Left colon (tissue), 2 donors: Measurements from ENCODE around the gene SLC41A2. TPM values are rescaled to one million over a fixed set of nuclear protein-coding genes. Genes with fewer than 3 reads are reported as not detected.
A peak's percentile ranks its signal among the peaks of the same experiment; 100 is the strongest.

Experiments
- ATAC-seq: fragments of 200-7000 bp; cut with Tn5 transposase; one replicate; pipeline ENCODE4 v1.9.1; 2020; ENCODE audit warnings: mild to moderate bottlenecking, moderate library complexity
- DNase-seq, 2 donors: peaks; one replicate each; pipeline ENCODE4 v3.0.0-alpha.2; 2020
- intact Hi-C, 2 donors: fragments of 100-400 bp; cut with DNase I in 1 of 2; cut with micrococcal nuclease in 1 of 2; formaldehyde crosslinking; loops; one replicate each; pipeline versions ENCODE4 v1.11.2 to v1.14.0; 2022; cut with DNase I, micrococcal nuclease
- total RNA-seq, 2 donors: library from RNA; stranded (reverse); fragmentation: NEBNext Ultra II Directional; extraction: Animal tissue kit (Norgen Biotek cat#: 25700); gene quantifications; one replicate each; pipeline ENCODE4 v1.2.1, GENCODE V29; 2021
- donor health status: DM: no; HTN: no; CAD: no.
- donor health status: DM: yes; HTN: yes; CAD: no.

The SLC41A2 gene
- total RNA-seq, 2 donors from 2014 or later, result 91.5 to 99.9 TPM

DNA sequence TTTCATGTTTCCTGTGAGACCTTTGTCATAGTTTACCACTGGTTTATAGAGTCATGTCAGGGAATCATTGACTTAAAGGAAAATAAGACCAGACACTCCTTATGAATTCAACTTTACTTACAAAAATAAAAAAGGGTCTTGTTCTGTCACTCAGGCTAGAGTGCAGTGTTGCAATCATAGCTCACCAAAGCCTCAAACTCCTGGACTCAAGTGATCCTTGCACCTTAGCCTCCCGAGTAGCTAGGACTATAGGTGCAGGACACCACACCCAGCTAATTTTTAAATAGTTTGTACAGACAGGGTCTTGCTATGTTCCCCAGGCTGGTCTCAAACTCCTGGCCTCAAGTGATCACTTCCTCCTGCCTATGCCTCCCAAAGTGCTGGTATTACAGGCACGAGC, 19.0 kb downstream of the SLC41A2 start:
- no peak for DNase-seq
- intact Hi-C loops, result no loop called here
- ATAC-seq, result peak; percentile 84

DNA sequence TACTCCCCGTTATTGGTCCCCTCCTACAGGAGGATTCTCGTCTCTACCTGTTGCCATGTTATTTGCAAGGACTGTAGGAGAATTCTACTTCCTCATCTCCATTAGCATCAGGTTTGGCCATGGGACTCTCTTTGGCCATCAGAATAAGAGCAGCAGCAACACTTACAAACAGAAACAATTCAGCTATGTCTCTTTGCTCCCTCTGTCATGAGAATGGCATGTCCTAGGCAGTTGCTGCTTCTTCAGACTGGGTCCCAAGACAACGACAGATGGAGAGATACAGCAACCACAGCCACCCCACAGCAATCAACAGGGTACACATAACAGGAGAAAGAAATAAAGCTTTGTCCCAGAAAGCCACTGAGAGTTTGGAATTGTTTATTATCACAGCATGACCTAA, 19.7 kb downstream of the SLC41A2 start:
- no peak for DNase-seq
- peak; percentile 43 for ATAC-seq
- intact Hi-C loops, result no loop called here

DNA sequence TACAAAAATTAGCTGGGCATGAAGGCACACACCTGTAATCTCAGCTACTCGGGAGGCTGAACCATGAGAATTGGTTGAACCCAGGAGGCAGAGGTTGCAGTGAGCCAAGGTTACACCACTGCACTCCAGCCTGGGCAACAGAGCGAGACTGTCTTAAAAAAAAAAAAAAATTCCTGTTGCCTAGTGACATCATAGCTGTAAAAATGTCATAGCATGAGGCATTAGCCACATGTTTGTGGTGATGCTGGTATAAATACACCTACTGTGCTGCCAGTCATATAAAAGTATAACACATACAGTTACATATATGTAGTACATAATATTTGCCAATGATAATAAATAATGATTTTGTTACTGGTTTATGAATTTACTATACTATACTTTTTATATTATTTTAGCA, 22.2 kb downstream of the SLC41A2 start:
- intact Hi-C loops, result no loop called here
- DNase-seq (no peak), ATAC-seq (no peak)

GRCh38 chr12:104933778-104934177, 24.3 kb downstream of the SLC41A2 start:
- intact Hi-C loops, result no loop called here
- DNase-seq (no peak), ATAC-seq (no peak)

DNA sequence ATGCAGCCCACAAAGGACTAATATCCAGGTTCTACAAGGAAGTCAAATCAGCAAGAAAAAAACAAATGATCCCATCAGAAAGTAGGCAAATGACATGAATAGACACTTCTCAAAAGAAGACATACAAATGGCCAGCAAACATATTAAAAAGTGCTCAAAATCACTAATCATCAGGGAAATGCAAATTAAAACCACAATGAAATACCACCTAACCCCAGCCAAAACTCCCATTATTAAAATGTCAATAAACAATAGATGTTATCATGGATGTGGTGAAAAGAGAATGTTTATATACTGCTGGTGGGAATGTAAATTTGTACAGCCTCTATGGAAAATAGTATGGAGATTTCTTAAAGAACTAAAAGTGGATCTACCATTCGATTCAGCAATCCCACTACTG, 25.0 kb downstream of the SLC41A2 start:
- intact Hi-C loops, result no loop called here
- DNase-seq (no peak), ATAC-seq (no peak)

DNA sequence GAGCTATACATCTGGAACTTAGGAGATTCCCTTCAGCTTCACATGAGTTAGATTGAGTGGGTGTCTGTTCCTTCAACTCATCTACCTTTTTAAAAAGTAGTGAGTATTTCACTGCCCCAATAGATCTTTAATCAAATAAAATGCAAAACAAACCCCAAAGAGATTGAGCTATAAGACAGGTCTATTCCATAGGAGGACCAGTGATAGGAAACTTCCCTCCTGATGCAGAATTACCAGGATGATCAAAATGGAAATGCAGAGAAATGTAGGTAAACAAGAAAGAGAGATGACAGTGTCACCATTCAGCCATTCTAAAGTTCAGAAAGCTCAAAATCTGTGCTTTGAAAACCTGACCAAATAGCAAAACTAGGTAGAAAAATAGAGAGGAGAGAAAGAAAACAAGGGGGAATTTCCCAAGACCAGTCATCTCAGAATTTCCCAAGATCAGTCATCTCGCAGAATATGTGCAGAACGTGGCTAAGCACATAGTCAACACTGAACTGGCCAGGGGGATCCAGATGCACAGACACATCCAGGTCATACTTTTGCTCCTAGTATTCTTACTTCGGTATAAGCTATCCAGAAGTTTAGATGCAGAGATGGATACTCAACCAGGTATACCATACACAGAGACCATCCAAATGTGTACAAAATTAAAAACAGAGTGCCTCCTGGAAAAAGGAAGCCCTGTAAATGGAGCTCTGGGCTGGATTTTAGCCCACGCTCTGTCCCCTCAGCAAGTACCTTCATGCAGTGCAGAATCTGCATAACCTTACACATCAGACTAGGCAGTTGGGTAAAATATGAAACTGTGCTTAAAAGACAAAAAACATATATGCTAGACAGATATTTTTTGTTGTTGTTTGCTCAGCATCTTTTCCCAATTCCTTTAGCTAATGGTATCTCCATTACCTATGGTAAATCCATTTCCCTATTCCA, 27.4 kb downstream of the SLC41A2 start:
- no peak for DNase-seq
- intact Hi-C loops, result no loop called here
- no peak for ATAC-seq

DNA sequence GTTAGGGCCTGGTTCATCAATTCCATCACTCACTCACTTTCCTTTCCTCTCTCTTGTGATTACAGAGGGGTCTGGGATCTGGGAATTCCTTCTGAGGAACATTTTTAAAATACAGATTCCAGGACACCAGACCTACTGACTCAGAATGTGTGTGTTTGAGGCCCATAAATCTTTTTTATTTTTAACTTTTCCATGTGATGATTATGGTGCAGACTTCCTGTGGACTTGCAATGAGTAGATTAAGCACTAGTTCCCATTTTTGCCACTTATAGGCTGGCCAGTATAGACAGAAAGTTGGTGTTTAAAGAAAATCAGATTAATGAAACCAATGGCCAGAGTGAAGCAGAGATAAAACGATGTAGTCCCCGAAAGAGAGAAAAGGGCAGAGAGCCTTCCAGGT, 28.1 kb downstream of the SLC41A2 start:
- no peak for DNase-seq
- intact Hi-C loops, result no loop called here
- no peak for ATAC-seq

DNA sequence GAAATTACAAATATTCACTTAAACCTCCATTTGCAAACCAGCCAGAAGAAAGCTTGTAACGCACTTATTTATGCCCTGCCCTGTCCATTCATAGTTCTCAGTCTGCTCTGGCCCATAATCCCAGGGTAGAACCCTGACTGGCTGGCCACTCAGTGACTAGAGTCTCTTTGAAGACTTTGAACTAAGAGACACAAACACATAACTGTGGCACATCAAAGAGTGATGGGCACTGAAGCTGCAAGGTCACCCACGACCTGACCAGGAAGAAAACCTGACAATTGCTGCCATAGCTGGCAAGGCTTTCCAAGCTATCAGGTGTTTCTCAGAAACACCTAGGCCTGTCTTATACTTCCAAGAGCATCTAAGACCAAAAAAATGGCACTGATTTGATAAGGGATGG, 28.7 kb downstream of the SLC41A2 start:
- intact Hi-C loops, result no loop called here
- no peak for DNase-seq
- ATAC-seq, result peak; percentile 47

DNA sequence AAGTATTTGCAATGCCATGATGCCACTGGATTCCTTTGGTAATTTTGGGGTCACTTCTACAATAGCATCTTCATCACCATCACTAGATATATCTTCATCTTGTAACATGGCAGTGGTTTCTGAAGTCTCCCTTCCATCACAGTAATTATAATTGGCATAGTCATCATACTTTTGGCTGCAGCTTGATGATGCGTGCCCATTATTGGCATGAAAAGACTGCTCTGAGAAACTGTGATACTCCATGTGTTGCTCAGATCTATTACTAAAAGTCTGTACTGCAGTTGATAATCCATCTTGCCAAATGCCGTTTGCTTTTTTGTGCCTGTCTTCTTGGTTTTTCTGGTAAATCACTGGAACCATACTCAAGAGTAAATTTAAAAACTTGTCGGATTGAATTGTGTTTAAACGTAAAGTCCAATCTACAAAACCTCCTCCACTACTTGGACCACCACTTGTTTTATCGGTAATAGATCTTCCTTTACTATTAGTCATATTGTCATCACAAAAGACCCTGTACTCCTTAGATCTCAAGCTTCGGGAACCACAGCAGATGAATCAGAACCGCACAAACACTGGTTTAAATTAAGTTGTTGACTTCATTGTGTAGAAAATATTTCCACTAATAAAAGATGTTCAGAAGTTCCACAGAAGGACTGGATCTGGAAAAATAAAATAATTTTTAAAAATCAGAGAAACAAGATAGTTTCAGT, 29.9 kb downstream of the SLC41A2 start:
- intact Hi-C loops, result no loop called here
- DNase-seq (no peak), ATAC-seq (no peak)

DNA sequence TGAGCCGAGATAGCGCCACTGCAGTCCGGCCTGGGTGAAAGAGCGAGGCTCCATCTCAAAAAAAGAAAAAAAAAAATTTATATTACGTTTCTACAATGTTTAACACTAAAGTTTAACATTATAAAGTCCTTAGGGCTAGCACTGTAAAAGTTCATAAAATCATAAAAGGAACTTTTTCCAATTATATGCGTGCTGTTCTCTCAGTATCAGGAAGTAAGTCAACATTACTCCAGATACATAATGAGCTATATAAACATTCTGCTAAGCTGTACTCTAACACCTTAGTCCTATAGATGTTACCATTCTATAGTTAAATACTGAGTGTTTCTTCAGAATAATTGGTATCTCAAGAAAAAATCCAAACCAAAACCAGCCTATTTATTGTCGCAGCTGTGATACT, 32.6 kb downstream of the SLC41A2 start:
- ATAC-seq, result peak; percentile 97
- intact Hi-C loops, result no loop called here
- no peak for DNase-seq

GRCh38 chr12:104921340-104921739, 36.8 kb downstream of the SLC41A2 start:
- ATAC-seq (no peak), DNase-seq (no peak)
- intact Hi-C loops, result no loop called here

DNA sequence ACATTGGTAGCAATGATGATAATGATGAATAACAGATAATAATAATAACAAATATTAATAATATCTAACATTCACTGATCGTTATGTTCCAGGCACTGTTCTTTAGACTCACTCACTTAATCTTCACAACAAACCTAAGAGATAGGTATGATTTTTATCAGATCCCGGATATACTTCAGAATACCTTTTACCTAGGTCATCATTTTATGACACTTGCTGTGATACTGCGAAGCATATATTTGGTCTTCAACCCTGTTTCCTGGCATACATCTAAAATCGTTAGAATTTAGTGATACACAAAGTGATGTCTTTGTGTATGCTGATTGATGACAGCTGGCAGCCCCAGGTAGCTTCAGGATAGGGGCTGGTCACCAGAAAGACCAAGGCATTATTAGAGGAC, 46.1 kb downstream of the SLC41A2 start:
- no peak for ATAC-seq
- no peak for DNase-seq
- intact Hi-C loops, result no loop called here

DNA sequence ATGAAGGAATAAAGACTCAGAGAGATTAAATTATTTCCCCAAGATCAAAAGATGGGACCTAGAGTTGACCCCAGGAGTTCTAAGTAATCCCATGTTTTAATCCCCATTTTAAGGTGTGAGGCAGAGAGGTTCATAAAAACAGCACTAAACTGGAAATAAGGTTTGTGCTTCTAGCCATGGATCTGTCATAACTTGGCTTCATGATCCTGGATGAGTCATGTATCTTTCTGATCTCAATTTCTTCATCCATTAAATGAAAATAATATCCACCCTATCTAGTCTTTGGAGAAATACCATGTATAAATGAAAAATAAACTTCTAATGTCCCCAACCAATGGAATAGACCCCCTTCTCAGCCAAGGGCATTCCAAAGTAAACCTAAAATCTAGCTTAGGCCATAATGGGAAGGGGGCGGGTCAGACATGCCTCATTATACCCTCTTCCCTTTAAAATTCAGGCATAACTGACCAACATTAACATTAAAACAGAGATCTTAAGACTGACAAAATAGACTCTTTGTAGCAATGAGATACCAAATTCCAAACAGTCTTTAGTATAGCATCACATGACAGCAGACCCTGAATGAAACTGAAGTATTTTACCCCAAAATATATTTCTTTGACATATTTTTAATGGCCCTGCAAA, 47.8 kb downstream of the SLC41A2 start:
- intact Hi-C loops, result no loop called here
- DNase-seq (no peak), ATAC-seq (no peak)

GRCh38 chr12:104909761-104910160, 48.3 kb downstream of the SLC41A2 start:
- intact Hi-C loops, result no loop called here
- ATAC-seq (no peak), DNase-seq (no peak)

Other genes with a start within 250 kb of the SLC41A2 start
- 10 to 100 TPM; 14.8 to 15.0 TPM for gene NOPCHAP1, start 28.0 kb upstream of the SLC41A2 start, total RNA-seq
- gene ALDH1L2, start 126.2 kb upstream of the SLC41A2 start, total RNA-seq, result 1 to 10 TPM; 1.2 to 3.1 TPM
- 10 to 100 TPM; 34.4 to 36.5 TPM for gene WASHC4, start 149.4 kb upstream of the SLC41A2 start, total RNA-seq